Lung (tissue), 12 donors: Measurements from ENCODE around the gene SULT4A1. TPM values are rescaled to one million over a fixed set of nuclear protein-coding genes. Genes with fewer than 3 reads are reported as not detected.

Experiments
- ATAC-seq: fragments of 200-7000 bp; cut with Tn5 transposase; one replicate; pipeline ENCODE4 v1.9.1; 2020; ENCODE audit warnings: moderate number of reproducible peaks; ENCODE audit not compliant: insufficient read depth, low FRiP score
- DNase-seq, 3 donors: peaks; one replicate each; pipeline ENCODE4 v3.0.0-alpha.2; 2013 to 2017
- H3K27ac ChIP-seq, 2 donors: one replicate each; pipeline ENCODE4 v1.5.1; 2013; ENCODE audit warnings: mild to moderate bottlenecking in 2 of 2, moderate library complexity in 2 of 2, control low read depth in 1 of 2, inconsistent platforms in 1 of 2, low read depth in 1 of 2, low read length in 1 of 2
- H3K27me3 ChIP-seq, 3 donors: one replicate each; pipeline ENCODE4 v1.5.1; 2013; ENCODE audit warnings: low read length in 2 of 3; ENCODE audit not compliant: control insufficient read depth in 3 of 3, insufficient read depth in 3 of 3
- H3K36me3 ChIP-seq, 4 donors: one replicate each; pipeline ENCODE4 v1.5.1; 2013; ENCODE audit warnings: low read length in 4 of 4, mild to moderate bottlenecking in 1 of 4, moderate library complexity in 1 of 4; ENCODE audit not compliant: control insufficient read depth in 4 of 4, insufficient read depth in 4 of 4
- H3K4me1 ChIP-seq, 5 donors: one replicate each; pipeline ENCODE4 v1.5.1; 2013; ENCODE audit warnings: low read length in 5 of 5, mild to moderate bottlenecking in 2 of 5, moderate library complexity in 1 of 5; ENCODE audit not compliant: control insufficient read depth in 5 of 5, insufficient read depth in 5 of 5
- H3K4me3 ChIP-seq: one replicate; pipeline ENCODE4 v1.5.1; 2013; ENCODE audit warnings: mild to moderate bottlenecking, control low read depth, moderate library complexity
- H3K9ac ChIP-seq, 2 donors: one replicate each; pipeline ENCODE4 v1.5.1; 2013; ENCODE audit warnings: low read length in 2 of 2, control low read depth in 1 of 2; ENCODE audit not compliant: insufficient read depth in 1 of 2
- H3K9me3 ChIP-seq, 4 donors: one replicate each; pipeline ENCODE4 v1.5.1; 2013; ENCODE audit warnings: low read length in 3 of 4, mild to moderate bottlenecking in 1 of 4, moderate library complexity in 1 of 4; ENCODE audit not compliant: control insufficient read depth in 4 of 4, insufficient read depth in 3 of 4
- WGBS, 2 donors: extraction: QIAGEN DNeasy Blood & Tissue Kit; methylation state at CpG; one replicate each; pipeline ENCODE4 v1.1.7; 2013; 5-methylcytosine and 5-hydroxymethylcytosine counted together
- polyA plus RNA-seq, 2 donors: library from polyadenylated mRNA; stranded (reverse); fragments of 200-250 nt; gene quantifications; one replicate each; pipeline ENCODE4 v1.2.1, GENCODE V29; 2013
- total RNA-seq, 2 donors: library from RNA; depleted of rRNA in 1 of 2; stranded (reverse); fragments of >200 nt in 1 of 2; gene quantifications; one replicate each; pipeline ENCODE4 v1.2.1, GENCODE V29; 2014 to 2021
- TF ChIP-seq, protein P1 (sequence below): IDR thresholded peaks from 2 replicates; pipeline ENCODE4 v1.5.1; 2012; ENCODE audit warnings: mild to moderate bottlenecking; ENCODE audit errors: control extremely low read depth, extremely low read depth
- donor health status: control.
- donor health status: control.
- donor health status: Bipolar disorder and iron deficiency.
- donor health status: healthy.
- donor health status: DM: yes; HTN: yes; CAD: no.

The SULT4A1 gene
- total and polyA plus RNA-seq, 4 donors: 0.06 to 0.31 (median 0.26) TPM; not detected in 1

DNA sequence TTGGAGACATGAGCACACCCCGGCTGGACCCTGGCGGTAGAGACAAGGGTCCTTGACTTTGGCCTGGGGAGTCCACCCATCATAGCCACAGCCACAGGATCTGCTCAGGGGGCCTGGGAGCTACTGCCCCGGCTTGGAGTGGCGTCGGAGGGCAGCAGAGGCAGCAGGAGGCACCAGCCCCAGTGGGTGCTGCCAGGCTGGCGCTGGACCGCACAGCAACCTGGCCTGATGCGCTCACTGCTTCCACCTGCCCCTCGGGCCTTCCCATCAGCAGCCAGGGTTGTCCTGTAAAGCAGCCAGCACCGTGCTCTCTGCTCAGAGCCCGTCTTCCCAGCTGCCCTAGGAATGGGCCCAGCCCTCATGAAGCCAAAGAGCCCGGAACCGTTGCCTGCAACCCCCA, 21.9 kb downstream of the SULT4A1 start:
- H3K27me3 ChIP-seq: peaks cover 0 to 4% (median 0%) of the 10 kb centered on the region in 3 donors
- TF ChIP-seq, protein P1, sequence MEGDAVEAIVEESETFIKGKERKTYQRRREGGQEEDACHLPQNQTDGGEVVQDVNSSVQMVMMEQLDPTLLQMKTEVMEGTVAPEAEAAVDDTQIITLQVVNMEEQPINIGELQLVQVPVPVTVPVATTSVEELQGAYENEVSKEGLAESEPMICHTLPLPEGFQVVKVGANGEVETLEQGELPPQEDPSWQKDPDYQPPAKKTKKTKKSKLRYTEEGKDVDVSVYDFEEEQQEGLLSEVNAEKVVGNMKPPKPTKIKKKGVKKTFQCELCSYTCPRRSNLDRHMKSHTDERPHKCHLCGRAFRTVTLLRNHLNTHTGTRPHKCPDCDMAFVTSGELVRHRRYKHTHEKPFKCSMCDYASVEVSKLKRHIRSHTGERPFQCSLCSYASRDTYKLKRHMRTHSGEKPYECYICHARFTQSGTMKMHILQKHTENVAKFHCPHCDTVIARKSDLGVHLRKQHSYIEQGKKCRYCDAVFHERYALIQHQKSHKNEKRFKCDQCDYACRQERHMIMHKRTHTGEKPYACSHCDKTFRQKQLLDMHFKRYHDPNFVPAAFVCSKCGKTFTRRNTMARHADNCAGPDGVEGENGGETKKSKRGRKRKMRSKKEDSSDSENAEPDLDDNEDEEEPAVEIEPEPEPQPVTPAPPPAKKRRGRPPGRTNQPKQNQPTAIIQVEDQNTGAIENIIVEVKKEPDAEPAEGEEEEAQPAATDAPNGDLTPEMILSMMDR: no peak
- peaks cover 0 to 2% (median 0%) of the 10 kb centered on the region in 4 donors for H3K9me3 ChIP-seq
- no peak for DNase-seq
- H3K36me3 ChIP-seq: no peaks in the 10 kb centered on the region
- H3K4me1 ChIP-seq: no peaks in the 10 kb centered on the region
- ATAC-seq: no peak
- H3K27ac ChIP-seq: no peak overlapping the region
- H3K9ac ChIP-seq: no peak overlapping the region
- 84 to 96% methylated on average over 12 to 13 of the region's 13 CpGs for WGBS, 2 donors
- H3K4me3 ChIP-seq: no peak overlapping the region

DNA sequence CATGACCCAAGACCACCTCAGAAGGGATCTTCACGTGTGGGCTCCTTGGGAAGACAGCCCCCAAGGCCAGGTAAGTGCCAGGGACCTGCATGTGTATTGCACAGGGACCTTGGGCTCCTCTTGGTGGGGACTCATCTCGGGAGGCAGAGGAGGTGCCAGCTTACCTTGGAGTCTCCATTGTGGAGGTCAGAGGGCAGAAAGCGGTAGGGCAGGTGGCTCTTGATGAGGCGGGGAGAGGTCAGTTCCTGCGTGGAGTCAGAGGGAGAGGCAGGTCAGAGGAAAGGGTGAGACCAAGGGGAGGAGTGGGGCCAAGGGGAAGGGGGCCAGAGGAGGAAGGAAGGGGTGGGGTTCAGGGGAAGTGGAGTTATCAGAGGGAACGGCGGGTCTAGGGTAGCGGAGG, 22.5 kb downstream of the SULT4A1 start:
- TF ChIP-seq, protein P1: no peak
- H3K9me3 ChIP-seq: peaks cover 0 to 2% (median 0%) of the 10 kb centered on the region in 4 donors
- no peaks in the 10 kb centered on the region for H3K36me3 ChIP-seq
- H3K27me3 ChIP-seq: peaks cover 0 to 6% (median 0%) of the 10 kb centered on the region in 3 donors
- ATAC-seq: no peak
- WGBS, 2 donors: 42 to 47% methylated on average over 8 of the region's 8 CpGs
- DNase-seq: no peak
- no peak overlapping the region for H3K4me3 ChIP-seq
- no peak overlapping the region for H3K9ac ChIP-seq
- H3K4me1 ChIP-seq: no peaks in the 10 kb centered on the region
- H3K27ac ChIP-seq: no peak overlapping the region

DNA sequence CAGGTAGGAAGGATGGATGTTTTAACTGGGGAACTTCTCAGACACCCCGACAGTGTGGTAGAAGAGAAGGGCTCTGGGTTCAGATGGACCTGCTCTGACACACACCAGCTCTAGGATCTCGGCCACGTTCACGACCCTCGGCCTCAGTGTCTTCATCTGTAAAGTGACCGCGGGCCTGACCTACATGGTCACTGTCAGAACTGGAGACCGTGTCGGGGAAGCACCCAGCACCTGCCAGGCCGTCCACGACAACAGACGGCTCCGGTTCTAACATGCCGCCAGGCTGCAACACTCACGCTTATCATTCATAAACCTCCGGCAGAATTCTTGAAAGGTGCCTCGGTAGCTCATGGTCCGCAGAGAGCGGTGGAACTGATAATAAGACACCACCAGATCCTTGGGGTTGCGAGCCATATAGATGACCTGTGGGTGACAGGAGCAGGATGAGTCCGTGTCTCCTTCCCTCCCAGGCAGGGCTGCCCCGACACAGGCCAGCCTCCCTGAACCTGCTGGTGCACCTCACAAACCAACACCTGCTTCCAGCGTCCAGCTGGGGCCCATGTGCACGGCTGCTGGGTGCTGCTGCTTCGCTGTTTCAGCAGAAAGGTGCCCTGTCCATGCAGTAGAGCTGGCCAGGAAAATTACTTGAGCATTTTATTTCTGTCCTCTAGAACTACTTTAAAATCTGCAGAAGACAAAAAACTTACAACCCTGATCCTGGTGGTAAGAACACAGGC, 23.6 kb downstream of the SULT4A1 start:
- Histone ChIP-seq H3K36me3 (no peaks in the 10 kb centered on the region), H3K27ac (no peak overlapping the region), H3K27me3 (peaks cover 0 to 9% (median 0%) of the 10 kb centered on the region in 3 donors), H3K9me3 (peaks cover 0 to 2% (median 0%) of the 10 kb centered on the region in 4 donors), H3K4me3 (no peak overlapping the region), H3K4me1 (peaks cover 0 to under 1% (median 0%) of the 10 kb centered on the region in 5 donors), H3K9ac (no peak overlapping the region)
- DNase-seq (no peak), ATAC-seq (no peak)
- TF ChIP-seq, protein P1: no peak
- WGBS, 2 donors: 91 to 95% methylated on average over 25 of the region's 25 CpGs
